Measurements from ENCODE around the gene SUN3. TPM values are rescaled to one million over a fixed set of nuclear protein-coding genes. Genes with fewer than 3 reads are reported as not detected.
"Not testable (repeated sequence)": the region's sequence is repeated elsewhere in the genome, so short reads cannot be mapped to it uniquely, and the experiment has no call there.

Gene SUN3
- total RNA-seq, 1 experiment from 2014 or later, result 0.49 TPM

GRCh38 chr7:47943676-47944474 lies 85.0 kb downstream of the SUN3 start:
- intact Hi-C loops (cut with micrococcal nuclease; ENCODE audit: unreplicated experiment) (loop anchor here (2.0 kb wide), 1 partner anchor 211 kb away; no protein-coding TSS in a partner anchor), in situ Hi-C loops (cut with HindIII; ENCODE audit: low pct_unique_long_range_greater_than_20kb, low sequenced_read_pairs) (no loop called here)
- no peaks in the 10 kb centered on the region for H3K9me3 ChIP-seq (ENCODE audit: control insufficient read depth, insufficient read depth, low read depth, low read length)
- no TSS peak for BruUV-seq (replicated peaks)
- no peaks in the 10 kb centered on the region for H3K27me3 ChIP-seq (ENCODE audit: control insufficient read depth, insufficient read depth, low read length)
- peak overlapping the region; percentile 76 for H3K27ac ChIP-seq (ENCODE audit: low read length)
- no peaks in the 10 kb centered on the region for H3K36me3 ChIP-seq (ENCODE audit: control insufficient read depth, insufficient read depth, low read length)
- ChIA-PET CTCF (interaction anchor here (1.0 to 1.8 kb wide), 4 partner anchors 59 to 690 kb away, joined by 3 to 17 read pairs (median 5); no protein-coding TSS in a partner anchor), POLR2A (no interaction called here)
- no peak for ATAC-seq
- H3K4me1 ChIP-seq (ENCODE audit: control insufficient read depth, insufficient read depth, low read length), result peaks cover 41% of the 10 kb centered on the region
- DNase-seq (ENCODE audit: low read depth, low spot score), result no peak
- TF ChIP-seq POLR2AphosphoS5 (IDR thresholded peaks at IDR 0.05; ENCODE audit: low read depth, low read length) (no peak), TCF7L2 (IDR thresholded peaks at IDR 0.05; ENCODE audit: low read depth, low read length) (no peak), REST (IDR thresholded peaks at IDR 0.05; ENCODE audit: insufficient read depth in 1 of 2, low read depth in 2 of 2, low read length in 1 of 2) (no peak), CTCF (IDR thresholded peaks at IDR 0.05) (no peak), SIN3A (IDR thresholded peaks at IDR 0.05; ENCODE audit: borderline replicate concordance, insufficient read depth, low read depth, low read length) (no peak)
- H3K4me3 ChIP-seq (ENCODE audit: low read depth in 2 of 2, low read length in 2 of 2), result no peak overlapping the region

- ATAC-seq; POLR2A ChIA-PET; H3K4me3 ChIP-seq (ENCODE audit: low read depth in 2 of 2, low read length in 2 of 2); intact Hi-C loops (cut with micrococcal nuclease; ENCODE audit: unreplicated experiment); H3K9me3 ChIP-seq (ENCODE audit: control insufficient read depth, insufficient read depth, low read depth, low read length); in situ Hi-C loops (cut with HindIII; ENCODE audit: low pct_unique_long_range_greater_than_20kb, low sequenced_read_pairs); BruUV-seq (replicated peaks); H3K27ac ChIP-seq (ENCODE audit: low read length); DNase-seq (ENCODE audit: low read depth, low spot score); H3K36me3 ChIP-seq (ENCODE audit: control insufficient read depth, insufficient read depth, low read length); CTCF ChIA-PET; H3K27me3 ChIP-seq (ENCODE audit: control insufficient read depth, insufficient read depth, low read length): not testable (repeated sequence)
- peaks cover 49% of the 10 kb centered on the region for H3K4me1 ChIP-seq (ENCODE audit: control insufficient read depth, insufficient read depth, low read length)
These were observed 86.3 kb downstream of the SUN3 start for GRCh38 chr7:47942651-47943050.

DNA sequence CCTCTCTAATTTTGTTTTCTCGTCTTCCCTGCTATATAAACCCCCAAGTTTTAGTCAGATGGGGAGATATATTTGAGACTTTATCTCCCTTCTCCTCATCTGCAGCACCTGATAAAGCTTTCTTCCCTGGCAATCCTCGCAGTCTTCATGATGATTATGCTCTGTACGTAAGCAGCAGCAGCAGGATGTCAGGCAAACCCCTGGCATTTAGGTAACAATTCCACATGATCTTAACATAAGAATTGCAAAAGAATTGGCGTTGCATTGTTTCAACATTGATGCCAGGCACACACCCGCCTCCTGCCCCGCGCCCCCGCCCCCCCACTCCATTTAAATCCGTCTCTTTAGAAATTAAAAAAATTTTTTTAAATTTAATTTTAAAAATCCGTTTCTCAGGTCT lies 86.8 kb downstream of the SUN3 start:
- TF ChIP-seq POLR2AphosphoS5 (IDR thresholded peaks at IDR 0.05; ENCODE audit: low read depth, low read length), result no peak
- TF ChIP-seq CTCF (IDR thresholded peaks at IDR 0.05), result no peak
- no peak for TF ChIP-seq REST (IDR thresholded peaks at IDR 0.05; ENCODE audit: insufficient read depth in 1 of 2, low read depth in 2 of 2, low read length in 1 of 2)
- H3K27ac ChIP-seq (ENCODE audit: low read length), result peak overlapping the region; percentile 83; the same call in 1 of the 2 replicates
- intact Hi-C loops (cut with micrococcal nuclease; ENCODE audit: unreplicated experiment) (no loop called here), in situ Hi-C loops (cut with HindIII; ENCODE audit: low pct_unique_long_range_greater_than_20kb, low sequenced_read_pairs) (no loop called here)
- ATAC-seq, result no peak
- no TSS peak for BruUV-seq (replicated peaks)
- peaks cover 52% of the 10 kb centered on the region for H3K4me1 ChIP-seq (ENCODE audit: control insufficient read depth, insufficient read depth, low read length)
- CTCF ChIA-PET, result no interaction called here
- no peak for DNase-seq (ENCODE audit: low read depth, low spot score)
- H3K4me3 ChIP-seq (ENCODE audit: low read depth in 2 of 2, low read length in 2 of 2), result no peak overlapping the region
- no peaks in the 10 kb centered on the region for H3K9me3 ChIP-seq (ENCODE audit: control insufficient read depth, insufficient read depth, low read depth, low read length)
- POLR2A ChIA-PET, result no interaction called here
- H3K36me3 ChIP-seq (ENCODE audit: control insufficient read depth, insufficient read depth, low read length), result no peaks in the 10 kb centered on the region
- no peaks in the 10 kb centered on the region for H3K27me3 ChIP-seq (ENCODE audit: control insufficient read depth, insufficient read depth, low read length)
